ENCODE measurements around the gene ARHGAP45.

The ARHGAP45 gene

GRCh38 chr19:1053176-1054101, 13.5 kb upstream of the ARHGAP45 start:
- TF ChIP-seq, protein P1, sequence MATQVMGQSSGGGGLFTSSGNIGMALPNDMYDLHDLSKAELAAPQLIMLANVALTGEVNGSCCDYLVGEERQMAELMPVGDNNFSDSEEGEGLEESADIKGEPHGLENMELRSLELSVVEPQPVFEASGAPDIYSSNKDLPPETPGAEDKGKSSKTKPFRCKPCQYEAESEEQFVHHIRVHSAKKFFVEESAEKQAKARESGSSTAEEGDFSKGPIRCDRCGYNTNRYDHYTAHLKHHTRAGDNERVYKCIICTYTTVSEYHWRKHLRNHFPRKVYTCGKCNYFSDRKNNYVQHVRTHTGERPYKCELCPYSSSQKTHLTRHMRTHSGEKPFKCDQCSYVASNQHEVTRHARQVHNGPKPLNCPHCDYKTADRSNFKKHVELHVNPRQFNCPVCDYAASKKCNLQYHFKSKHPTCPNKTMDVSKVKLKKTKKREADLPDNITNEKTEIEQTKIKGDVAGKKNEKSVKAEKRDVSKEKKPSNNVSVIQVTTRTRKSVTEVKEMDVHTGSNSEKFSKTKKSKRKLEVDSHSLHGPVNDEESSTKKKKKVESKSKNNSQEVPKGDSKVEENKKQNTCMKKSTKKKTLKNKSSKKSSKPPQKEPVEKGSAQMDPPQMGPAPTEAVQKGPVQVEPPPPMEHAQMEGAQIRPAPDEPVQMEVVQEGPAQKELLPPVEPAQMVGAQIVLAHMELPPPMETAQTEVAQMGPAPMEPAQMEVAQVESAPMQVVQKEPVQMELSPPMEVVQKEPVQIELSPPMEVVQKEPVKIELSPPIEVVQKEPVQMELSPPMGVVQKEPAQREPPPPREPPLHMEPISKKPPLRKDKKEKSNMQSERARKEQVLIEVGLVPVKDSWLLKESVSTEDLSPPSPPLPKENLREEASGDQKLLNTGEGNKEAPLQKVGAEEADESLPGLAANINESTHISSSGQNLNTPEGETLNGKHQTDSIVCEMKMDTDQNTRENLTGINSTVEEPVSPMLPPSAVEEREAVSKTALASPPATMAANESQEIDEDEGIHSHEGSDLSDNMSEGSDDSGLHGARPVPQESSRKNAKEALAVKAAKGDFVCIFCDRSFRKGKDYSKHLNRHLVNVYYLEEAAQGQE (IDR thresholded peaks at IDR 0.05; ENCODE audit: insufficient read depth in 1 of 2, low read depth in 2 of 2, low read length in 2 of 2) = no peak
- TF ChIP-seq TAF1 (IDR thresholded peaks at IDR 0.05; ENCODE audit: borderline replicate concordance, insufficient read depth, low read length) (no peak), FOXP2 (optimal IDR thresholded peaks at IDR 0.05; ENCODE audit: borderline replicate concordance, extremely low read depth, extremely low read length, insufficient read depth) (no peak), SIN3A (IDR thresholded peaks at IDR 0.05; ENCODE audit: borderline replicate concordance, insufficient read depth, low read length) (no peak), POLR2AphosphoS5 (IDR thresholded peaks at IDR 0.05; ENCODE audit: low read depth, low read length) (no peak)

- TF ChIP-seq, protein P1 (IDR thresholded peaks at IDR 0.05; ENCODE audit: insufficient read depth in 1 of 2, low read depth in 2 of 2, low read length in 2 of 2) = no peak
- no peak for TF ChIP-seq FOXP2 (optimal IDR thresholded peaks at IDR 0.05; ENCODE audit: borderline replicate concordance, extremely low read depth, extremely low read length, insufficient read depth)
- TF ChIP-seq SIN3A (IDR thresholded peaks at IDR 0.05; ENCODE audit: borderline replicate concordance, insufficient read depth, low read length) = no peak
- TF ChIP-seq POLR2AphosphoS5 (IDR thresholded peaks at IDR 0.05; ENCODE audit: low read depth, low read length) = no peak
- TF ChIP-seq TAF1 (IDR thresholded peaks at IDR 0.05; ENCODE audit: borderline replicate concordance, insufficient read depth, low read length) = no peak
These were observed 12.6 kb upstream of the ARHGAP45 start for GRCh38 chr19:1054102-1055027.

- no peak for TF ChIP-seq SIN3A (IDR thresholded peaks at IDR 0.05; ENCODE audit: borderline replicate concordance, insufficient read depth, low read length)
- TF ChIP-seq TAF1 (IDR thresholded peaks at IDR 0.05; ENCODE audit: borderline replicate concordance, insufficient read depth, low read length) = no peak
- no peak for TF ChIP-seq POLR2AphosphoS5 (IDR thresholded peaks at IDR 0.05; ENCODE audit: low read depth, low read length)
- TF ChIP-seq FOXP2 (optimal IDR thresholded peaks at IDR 0.05; ENCODE audit: borderline replicate concordance, extremely low read depth, extremely low read length, insufficient read depth) = no peak
- TF ChIP-seq, protein P1 (IDR thresholded peaks at IDR 0.05; ENCODE audit: insufficient read depth in 1 of 2, low read depth in 2 of 2, low read length in 2 of 2) = no peak
These were observed 11.9 kb upstream of the ARHGAP45 start for GRCh38 chr19:1055028-1055425.

GRCh38 chr19:1055886-1056620, 10.9 kb upstream of the ARHGAP45 start:
- TF ChIP-seq, protein P1 (IDR thresholded peaks at IDR 0.05; ENCODE audit: insufficient read depth in 1 of 2, low read depth in 2 of 2, low read length in 2 of 2) = no peak
- TF ChIP-seq TAF1 (IDR thresholded peaks at IDR 0.05; ENCODE audit: borderline replicate concordance, insufficient read depth, low read length) (no peak), SIN3A (IDR thresholded peaks at IDR 0.05; ENCODE audit: borderline replicate concordance, insufficient read depth, low read length) (no peak), POLR2AphosphoS5 (IDR thresholded peaks at IDR 0.05; ENCODE audit: low read depth, low read length) (no peak), FOXP2 (optimal IDR thresholded peaks at IDR 0.05; ENCODE audit: borderline replicate concordance, extremely low read depth, extremely low read length, insufficient read depth) (no peak)
